HepG2 (cell line): Measurements from ENCODE around the gene ANTXR1. TPM values are rescaled to one million over a fixed set of nuclear protein-coding genes. Genes with fewer than 3 reads are reported as not detected.

Experiments
- DNMT1 ChIP-seq: sonication (generic); formaldehyde crosslinking; IDR thresholded peaks from 2 replicates; pipeline ENCODE4 v1.5.1; 2020; ENCODE audit warnings: mild to moderate bottlenecking, missing genetic modification reagents
- EHMT2 ChIP-seq: fragments of 200-600 bp; sonication (generic); IDR thresholded peaks from 2 replicates; pipeline ENCODE4 v1.7.0; 2017; ENCODE audit warnings: antibody characterized with exemption, low read depth, low read length, borderline replicate concordance
- HNRNPLL ChIP-seq: fragments of 200-400 bp; formaldehyde crosslinking; IDR thresholded peaks from 2 replicates; pipeline ENCODE4 v1.6.1; 2017; ENCODE audit warnings: mild to moderate bottlenecking, low read depth, low read length; ENCODE audit not compliant: poor library complexity, severe bottlenecking
- JUN ChIP-seq: sonication (generic); formaldehyde crosslinking; IDR thresholded peaks from 2 replicates; pipeline ENCODE4 v1.4.0; 2020; ENCODE audit warnings: mild to moderate bottlenecking, missing genetic modification reagents
- MAZ ChIP-seq, 2 experiments: sonication (generic) in 1 of 2; formaldehyde crosslinking in 1 of 2; IDR thresholded peaks; 2 replicates each; pipeline versions ENCODE4 v1.5.0 to v1.6.1; 2012 to 2020; ENCODE audit warnings: low read depth in 2 of 2, mild to moderate bottlenecking in 2 of 2, borderline replicate concordance in 1 of 2, improper control_type of control experiment in 1 of 2, low read length in 1 of 2, missing genetic modification reagents in 1 of 2, moderate library complexity in 1 of 2
- NCOR1 ChIP-seq: fragments of 200-600 bp; sonication (generic); IDR thresholded peaks from 2 replicates; pipeline ENCODE4 v1.7.0; 2017; ENCODE audit warnings: antibody characterized with exemption, low read length, borderline replicate concordance
- ZFP41 ChIP-seq: sonication (generic); formaldehyde crosslinking; IDR thresholded peaks from 2 replicates; pipeline ENCODE4 v1.4.0; 2020; ENCODE audit warnings: mild to moderate bottlenecking, missing genetic modification reagents, borderline replicate concordance
- ZNF263 ChIP-seq: sonication (generic); formaldehyde crosslinking; IDR thresholded peaks from 2 replicates; pipeline ENCODE4 v1.4.0; 2020; ENCODE audit warnings: missing genetic modification reagents
- polyA plus RNA-seq, 8 experiments: library from polyadenylated mRNA; depleted of rRNA in 3 of 8; stranded (reverse) in 7 of 8; unstranded in 1 of 8; fragments of >200 nt; fragmentation: Illumina TruSeq in 4 of 8; extraction: Trizol in 4 of 8; gene quantifications; 2 replicates each; pipeline versions ENCODE4 v1.2.1 to v1.2.3, GENCODE V29; 2011 to 2016; ENCODE audit warnings: low read depth in 4 of 8, missing spikeins in 1 of 8, mixed read lengths in 1 of 8; ENCODE audit not compliant: insufficient read depth in 1 of 8
- total RNA-seq, 5 experiments: library from RNA; depleted of rRNA; stranded (reverse); fragments of >200 nt; fragmentation: Illumina TruSeq; extraction: Trizol; gene quantifications; 2 replicates each; pipeline ENCODE4 v1.2.3, GENCODE V29; 2016; ENCODE audit warnings: low read depth in 1 of 5
- TF ChIP-seq, protein P1 (sequence below): sonication (generic); formaldehyde crosslinking; IDR thresholded peaks from 2 replicates; pipeline ENCODE4 v1.5.0; 2020; ENCODE audit warnings: missing genetic modification reagents, mild to moderate bottlenecking, borderline replicate concordance
- TF ChIP-seq, protein P2 (sequence below): sonication (generic); formaldehyde crosslinking; IDR thresholded peaks from 2 replicates; pipeline ENCODE4 v1.5.0; 2020; ENCODE audit warnings: missing genetic modification reagents
- TF ChIP-seq, protein P3 (sequence below): sonication (generic); formaldehyde crosslinking; IDR thresholded peaks from 2 replicates; pipeline ENCODE4 v1.4.0; 2020; ENCODE audit warnings: mild to moderate bottlenecking, low read depth, missing genetic modification reagents
- TF ChIP-seq, protein P4 (sequence below): sonication (generic); formaldehyde crosslinking; IDR thresholded peaks from 2 replicates; pipeline ENCODE4 v1.5.0; 2020; ENCODE audit warnings: mild to moderate bottlenecking, missing genetic modification reagents
- TF ChIP-seq, protein P5 (sequence below): sonication (generic); formaldehyde crosslinking; IDR thresholded peaks from 2 replicates; pipeline ENCODE4 v1.4.0; 2020; ENCODE audit warnings: missing genetic modification reagents, mild to moderate bottlenecking, borderline replicate concordance
- TF ChIP-seq, protein P6 (sequence below): sonication (generic); formaldehyde crosslinking; IDR thresholded peaks from 2 replicates; pipeline ENCODE4 v1.4.0; 2020; ENCODE audit warnings: mild to moderate bottlenecking, missing genetic modification reagents

The ANTXR1 gene
- total and polyA plus RNA-seq, 2 of the 13 experiments (the other 11 are each of a cell fraction or from before 2014, with no cell fraction given), result 4.5 to 12.7 TPM

DNA sequence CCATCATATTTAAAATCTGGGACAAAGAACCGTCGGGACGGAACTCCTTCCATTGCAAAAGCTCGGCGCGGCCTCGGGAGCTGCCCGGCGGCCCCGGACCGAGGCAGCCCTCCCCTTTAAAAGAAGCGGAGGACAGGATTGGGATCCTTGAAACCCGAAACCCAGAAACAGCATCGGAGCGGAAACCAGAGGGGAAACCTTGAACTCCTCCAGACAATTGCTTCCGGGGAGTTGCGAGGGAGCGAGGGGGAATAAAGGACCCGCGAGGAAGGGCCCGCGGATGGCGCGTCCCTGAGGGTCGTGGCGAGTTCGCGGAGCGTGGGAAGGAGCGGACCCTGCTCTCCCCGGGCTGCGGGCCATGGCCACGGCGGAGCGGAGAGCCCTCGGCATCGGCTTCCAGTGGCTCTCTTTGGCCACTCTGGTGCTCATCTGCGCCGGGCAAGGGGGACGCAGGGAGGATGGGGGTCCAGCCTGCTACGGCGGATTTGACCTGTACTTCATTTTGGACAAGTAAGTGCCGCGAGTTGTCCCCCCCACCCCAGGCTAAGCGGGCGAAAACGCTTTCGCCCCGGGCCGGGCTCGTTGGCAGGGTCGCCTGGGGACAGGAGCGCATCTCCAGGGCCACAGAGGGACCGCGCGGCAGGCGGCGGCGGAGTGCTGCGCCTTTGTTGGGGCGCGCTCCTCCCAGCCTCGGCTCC is at the start of gene ANTXR1 (continued):
- TF ChIP-seq DNMT1 (CRISPR knock-in tag) (0 out of 2 replicates have a peak, but pooled peaks have one; percentile 35), NCOR1 (no peak), ZFP41 (CRISPR knock-in tag) (peak; percentile 64; the same call in 1 of the 2 replicates), EHMT2 (no peak), MAZ (IDR thresholded peaks at IDR 0.05; ENCODE audit: borderline replicate concordance, low read depth, low read length) (no peak; the same call in 1 of the 2 replicates), MAZ (CRISPR knock-in tag; IDR thresholded peaks at IDR 0.05; ENCODE audit: low read depth) (0 out of 2 replicates have a peak, but pooled peaks have one; percentile 37), HNRNPLL (peak; percentile 69), ZNF263 (CRISPR knock-in tag) (0 out of 2 replicates have a peak, but pooled peaks have one; percentile 24), JUN (CRISPR knock-in tag) (no peak)
- TF ChIP-seq, protein P1, sequence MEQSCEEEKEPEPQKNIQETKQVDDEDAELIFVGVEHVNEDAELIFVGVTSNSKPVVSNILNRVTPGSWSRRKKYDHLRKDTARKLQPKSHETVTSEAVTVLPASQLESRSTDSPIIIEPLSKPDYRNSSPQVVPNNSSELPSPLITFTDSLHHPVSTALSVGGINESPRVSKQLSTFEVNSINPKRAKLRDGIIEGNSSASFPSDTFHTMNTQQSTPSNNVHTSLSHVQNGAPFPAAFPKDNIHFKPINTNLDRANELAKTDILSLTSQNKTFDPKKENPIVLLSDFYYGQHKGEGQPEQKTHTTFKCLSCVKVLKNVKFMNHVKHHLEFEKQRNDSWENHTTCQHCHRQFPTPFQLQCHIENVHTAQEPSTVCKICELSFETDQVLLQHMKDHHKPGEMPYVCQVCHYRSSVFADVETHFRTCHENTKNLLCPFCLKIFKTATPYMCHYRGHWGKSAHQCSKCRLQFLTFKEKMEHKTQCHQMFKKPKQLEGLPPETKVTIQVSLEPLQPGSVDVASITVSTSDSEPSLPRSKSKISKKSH (CRISPR knock-in tag), result no peak; the same call in 1 of the 2 replicates
- TF ChIP-seq, protein P2, sequence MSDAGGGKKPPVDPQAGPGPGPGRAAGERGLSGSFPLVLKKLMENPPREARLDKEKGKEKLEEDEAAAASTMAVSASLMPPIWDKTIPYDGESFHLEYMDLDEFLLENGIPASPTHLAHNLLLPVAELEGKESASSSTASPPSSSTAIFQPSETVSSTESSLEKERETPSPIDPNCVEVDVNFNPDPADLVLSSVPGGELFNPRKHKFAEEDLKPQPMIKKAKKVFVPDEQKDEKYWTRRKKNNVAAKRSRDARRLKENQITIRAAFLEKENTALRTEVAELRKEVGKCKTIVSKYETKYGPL (CRISPR knock-in tag), result no peak
- TF ChIP-seq, protein P3, sequence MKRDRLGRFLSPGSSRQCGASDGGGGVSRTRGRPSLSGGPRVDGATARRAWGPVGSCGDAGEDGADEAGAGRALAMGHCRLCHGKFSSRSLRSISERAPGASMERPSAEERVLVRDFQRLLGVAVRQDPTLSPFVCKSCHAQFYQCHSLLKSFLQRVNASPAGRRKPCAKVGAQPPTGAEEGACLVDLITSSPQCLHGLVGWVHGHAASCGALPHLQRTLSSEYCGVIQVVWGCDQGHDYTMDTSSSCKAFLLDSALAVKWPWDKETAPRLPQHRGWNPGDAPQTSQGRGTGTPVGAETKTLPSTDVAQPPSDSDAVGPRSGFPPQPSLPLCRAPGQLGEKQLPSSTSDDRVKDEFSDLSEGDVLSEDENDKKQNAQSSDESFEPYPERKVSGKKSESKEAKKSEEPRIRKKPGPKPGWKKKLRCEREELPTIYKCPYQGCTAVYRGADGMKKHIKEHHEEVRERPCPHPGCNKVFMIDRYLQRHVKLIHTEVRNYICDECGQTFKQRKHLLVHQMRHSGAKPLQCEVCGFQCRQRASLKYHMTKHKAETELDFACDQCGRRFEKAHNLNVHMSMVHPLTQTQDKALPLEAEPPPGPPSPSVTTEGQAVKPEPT (CRISPR knock-in tag), result 0 out of 2 replicates have a peak, but pooled peaks have one; percentile 7
- TF ChIP-seq, protein P4, sequence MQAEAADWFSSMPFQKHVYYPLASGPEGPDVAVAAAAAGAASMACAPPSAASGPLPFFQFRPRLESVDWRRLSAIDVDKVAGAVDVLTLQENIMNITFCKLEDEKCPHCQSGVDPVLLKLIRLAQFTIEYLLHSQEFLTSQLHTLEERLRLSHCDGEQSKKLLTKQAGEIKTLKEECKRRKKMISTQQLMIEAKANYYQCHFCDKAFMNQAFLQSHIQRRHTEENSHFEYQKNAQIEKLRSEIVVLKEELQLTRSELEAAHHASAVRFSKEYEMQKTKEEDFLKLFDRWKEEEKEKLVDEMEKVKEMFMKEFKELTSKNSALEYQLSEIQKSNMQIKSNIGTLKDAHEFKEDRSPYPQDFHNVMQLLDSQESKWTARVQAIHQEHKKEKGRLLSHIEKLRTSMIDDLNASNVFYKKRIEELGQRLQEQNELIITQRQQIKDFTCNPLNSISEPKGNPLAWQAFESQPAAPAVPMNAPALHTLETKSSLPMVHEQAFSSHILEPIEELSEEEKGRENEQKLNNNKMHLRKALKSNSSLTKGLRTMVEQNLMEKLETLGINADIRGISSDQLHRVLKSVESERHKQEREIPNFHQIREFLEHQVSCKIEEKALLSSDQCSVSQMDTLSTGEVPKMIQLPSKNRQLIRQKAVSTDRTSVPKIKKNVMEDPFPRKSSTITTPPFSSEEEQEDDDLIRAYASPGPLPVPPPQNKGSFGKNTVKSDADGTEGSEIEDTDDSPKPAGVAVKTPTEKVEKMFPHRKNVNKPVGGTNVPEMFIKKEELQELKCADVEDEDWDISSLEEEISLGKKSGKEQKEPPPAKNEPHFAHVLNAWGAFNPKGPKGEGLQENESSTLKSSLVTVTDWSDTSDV, result no peak
- TF ChIP-seq, protein P5, sequence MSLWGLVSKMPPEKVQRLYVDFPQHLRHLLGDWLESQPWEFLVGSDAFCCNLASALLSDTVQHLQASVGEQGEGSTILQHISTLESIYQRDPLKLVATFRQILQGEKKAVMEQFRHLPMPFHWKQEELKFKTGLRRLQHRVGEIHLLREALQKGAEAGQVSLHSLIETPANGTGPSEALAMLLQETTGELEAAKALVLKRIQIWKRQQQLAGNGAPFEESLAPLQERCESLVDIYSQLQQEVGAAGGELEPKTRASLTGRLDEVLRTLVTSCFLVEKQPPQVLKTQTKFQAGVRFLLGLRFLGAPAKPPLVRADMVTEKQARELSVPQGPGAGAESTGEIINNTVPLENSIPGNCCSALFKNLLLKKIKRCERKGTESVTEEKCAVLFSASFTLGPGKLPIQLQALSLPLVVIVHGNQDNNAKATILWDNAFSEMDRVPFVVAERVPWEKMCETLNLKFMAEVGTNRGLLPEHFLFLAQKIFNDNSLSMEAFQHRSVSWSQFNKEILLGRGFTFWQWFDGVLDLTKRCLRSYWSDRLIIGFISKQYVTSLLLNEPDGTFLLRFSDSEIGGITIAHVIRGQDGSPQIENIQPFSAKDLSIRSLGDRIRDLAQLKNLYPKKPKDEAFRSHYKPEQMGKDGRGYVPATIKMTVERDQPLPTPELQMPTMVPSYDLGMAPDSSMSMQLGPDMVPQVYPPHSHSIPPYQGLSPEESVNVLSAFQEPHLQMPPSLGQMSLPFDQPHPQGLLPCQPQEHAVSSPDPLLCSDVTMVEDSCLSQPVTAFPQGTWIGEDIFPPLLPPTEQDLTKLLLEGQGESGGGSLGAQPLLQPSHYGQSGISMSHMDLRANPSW, result no peak
- TF ChIP-seq, protein P6, sequence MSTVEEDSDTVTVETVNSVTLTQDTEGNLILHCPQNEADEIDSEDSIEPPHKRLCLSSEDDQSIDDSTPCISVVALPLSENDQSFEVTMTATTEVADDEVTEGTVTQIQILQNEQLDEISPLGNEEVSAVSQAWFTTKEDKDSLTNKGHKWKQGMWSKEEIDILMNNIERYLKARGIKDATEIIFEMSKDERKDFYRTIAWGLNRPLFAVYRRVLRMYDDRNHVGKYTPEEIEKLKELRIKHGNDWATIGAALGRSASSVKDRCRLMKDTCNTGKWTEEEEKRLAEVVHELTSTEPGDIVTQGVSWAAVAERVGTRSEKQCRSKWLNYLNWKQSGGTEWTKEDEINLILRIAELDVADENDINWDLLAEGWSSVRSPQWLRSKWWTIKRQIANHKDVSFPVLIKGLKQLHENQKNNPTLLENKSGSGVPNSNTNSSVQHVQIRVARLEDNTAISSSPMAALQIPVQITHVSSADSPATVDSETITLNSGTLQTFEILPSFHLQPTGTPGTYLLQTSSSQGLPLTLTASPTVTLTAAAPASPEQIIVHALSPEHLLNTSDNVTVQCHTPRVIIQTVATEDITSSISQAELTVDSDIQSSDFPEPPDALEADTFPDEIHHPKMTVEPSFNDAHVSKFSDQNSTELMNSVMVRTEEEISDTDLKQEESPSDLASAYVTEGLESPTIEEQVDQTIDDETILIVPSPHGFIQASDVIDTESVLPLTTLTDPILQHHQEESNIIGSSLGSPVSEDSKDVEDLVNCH (CRISPR knock-in tag), result 0 out of 2 replicates have a peak, but pooled peaks have one; percentile 66
